HEK293 (cell line): ENCODE data around the gene CWF19L1.

Experiments
- CTCF ChIA-PET: fragments of 350-600 bp; formaldehyde crosslinking; extraction: SDS; loops from one replicate; lab custom pipeline; 2021; ENCODE audit warnings: antibody characterized with exemption; lab: Yijun Ruan, JAX
- POLR2A ChIA-PET: fragments of 300-600 bp; formaldehyde crosslinking; extraction: SDS; loops from one replicate; lab custom pipeline; 2020; ENCODE audit warnings: antibody characterized with exemption, inconsistent platforms; lab: Yijun Ruan, JAX
- H3K27ac ChIP-seq: fragments of 200-500 bp; sonication (Bioruptor generic); 2 replicates; pipeline ENCODE4 v1.5.1; 2014; ENCODE audit warnings: low read depth, low read length, control low read depth, inconsistent platforms; ENCODE audit errors: extremely low read depth
- H3K36me3 ChIP-seq, 2 experiments: fragments of 200-500 bp in 1 of 2; sonication (Bioruptor generic) in 1 of 2; 1 replicate in 1 of 2; 2 replicates in 1 of 2; pipeline ENCODE4 v1.5.1; 2014 to 2017; ENCODE audit warnings: inconsistent platforms in 2 of 2, low read length in 2 of 2; ENCODE audit not compliant: control insufficient read depth in 2 of 2, insufficient read depth in 1 of 2
- H3K4me1 ChIP-seq: fragments of 200-500 bp; sonication (Bioruptor generic); 2 replicates; pipeline ENCODE4 v1.5.1; 2014; ENCODE audit warnings: mild to moderate bottlenecking, low read length, inconsistent platforms; ENCODE audit not compliant: control insufficient read depth, insufficient read depth
- H3K4me3 ChIP-seq: 2 replicates; pipeline ENCODE4 v1.5.1; 2011; ENCODE audit warnings: low read depth, mild to moderate bottlenecking, control low read depth, low read length, moderate library complexity
- H3K9me3 ChIP-seq: fragments of 200-500 bp; sonication (Bioruptor generic); 2 replicates; pipeline ENCODE4 v1.5.1; 2014; ENCODE audit warnings: low read depth, low read length, inconsistent platforms; ENCODE audit not compliant: control insufficient read depth, insufficient read depth
- BCL11A ChIP-seq: fragments of 450-650 bp; formaldehyde crosslinking; IDR thresholded peaks from 2 replicates; pipeline ENCODE4 v1.5.1; 2016; ENCODE audit warnings: low read depth, missing biosample characterization, missing genetic modification characterization
- MYNN ChIP-seq: fragments of 450-650 bp; formaldehyde crosslinking; IDR thresholded peaks from 2 replicates; pipeline ENCODE4 v1.5.1; 2016; ENCODE audit warnings: missing biosample characterization, missing genetic modification characterization, borderline replicate concordance
- ZBTB49 ChIP-seq: fragments of 450-650 bp; formaldehyde crosslinking; IDR thresholded peaks from 2 replicates; pipeline ENCODE4 v1.5.1; 2016; ENCODE audit warnings: missing biosample characterization, missing genetic modification characterization, low read depth
- ZNF211 ChIP-seq: fragments of 450-650 bp; formaldehyde crosslinking; IDR thresholded peaks from 2 replicates; pipeline ENCODE4 v1.5.1; 2016; ENCODE audit warnings: low read depth, missing biosample characterization, missing genetic modification characterization
- ZNF302 ChIP-seq: fragments of 450-650 bp; formaldehyde crosslinking; IDR thresholded peaks from 2 replicates; pipeline ENCODE4 v1.5.1; 2016; ENCODE audit warnings: missing biosample characterization, missing genetic modification characterization, low read depth
- ZNF350 ChIP-seq: fragments of 450-650 bp; formaldehyde crosslinking; IDR thresholded peaks from 2 replicates; pipeline ENCODE4 v1.5.0; 2017; ENCODE audit warnings: missing biosample characterization, mild to moderate bottlenecking, missing genetic modification characterization
- ZNF394 ChIP-seq: fragments of 450-650 bp; formaldehyde crosslinking; IDR thresholded peaks from 2 replicates; pipeline ENCODE4 v1.5.1; 2016; ENCODE audit warnings: missing biosample characterization, missing genetic modification characterization, mild to moderate bottlenecking, moderate library complexity, borderline replicate concordance
- ZNF521 ChIP-seq: fragments of 450-650 bp; formaldehyde crosslinking; IDR thresholded peaks from 2 replicates; pipeline ENCODE4 v1.5.1; 2017; ENCODE audit warnings: missing biosample characterization, mild to moderate bottlenecking, missing genetic modification characterization
- ZNF549 ChIP-seq: fragments of 450-650 bp; IDR thresholded peaks from 2 replicates; pipeline ENCODE4 v1.5.1; 2018; ENCODE audit warnings: missing biosample characterization, missing genetic modification characterization, mild to moderate bottlenecking, inconsistent platforms, moderate library complexity
- TF ChIP-seq, protein P1 (sequence below): fragments of 450-650 bp; formaldehyde crosslinking; conservative IDR thresholded peaks from 2 replicates; pipeline ENCODE4 v1.5.1; 2016; ENCODE audit warnings: low read depth, missing biosample characterization, missing genetic modification characterization

The CWF19L1 gene

GRCh38 chr10:100222529-100222928 is 44.9 kb downstream of the CWF19L1 start (continued):
- TF ChIP-seq, protein P1, sequence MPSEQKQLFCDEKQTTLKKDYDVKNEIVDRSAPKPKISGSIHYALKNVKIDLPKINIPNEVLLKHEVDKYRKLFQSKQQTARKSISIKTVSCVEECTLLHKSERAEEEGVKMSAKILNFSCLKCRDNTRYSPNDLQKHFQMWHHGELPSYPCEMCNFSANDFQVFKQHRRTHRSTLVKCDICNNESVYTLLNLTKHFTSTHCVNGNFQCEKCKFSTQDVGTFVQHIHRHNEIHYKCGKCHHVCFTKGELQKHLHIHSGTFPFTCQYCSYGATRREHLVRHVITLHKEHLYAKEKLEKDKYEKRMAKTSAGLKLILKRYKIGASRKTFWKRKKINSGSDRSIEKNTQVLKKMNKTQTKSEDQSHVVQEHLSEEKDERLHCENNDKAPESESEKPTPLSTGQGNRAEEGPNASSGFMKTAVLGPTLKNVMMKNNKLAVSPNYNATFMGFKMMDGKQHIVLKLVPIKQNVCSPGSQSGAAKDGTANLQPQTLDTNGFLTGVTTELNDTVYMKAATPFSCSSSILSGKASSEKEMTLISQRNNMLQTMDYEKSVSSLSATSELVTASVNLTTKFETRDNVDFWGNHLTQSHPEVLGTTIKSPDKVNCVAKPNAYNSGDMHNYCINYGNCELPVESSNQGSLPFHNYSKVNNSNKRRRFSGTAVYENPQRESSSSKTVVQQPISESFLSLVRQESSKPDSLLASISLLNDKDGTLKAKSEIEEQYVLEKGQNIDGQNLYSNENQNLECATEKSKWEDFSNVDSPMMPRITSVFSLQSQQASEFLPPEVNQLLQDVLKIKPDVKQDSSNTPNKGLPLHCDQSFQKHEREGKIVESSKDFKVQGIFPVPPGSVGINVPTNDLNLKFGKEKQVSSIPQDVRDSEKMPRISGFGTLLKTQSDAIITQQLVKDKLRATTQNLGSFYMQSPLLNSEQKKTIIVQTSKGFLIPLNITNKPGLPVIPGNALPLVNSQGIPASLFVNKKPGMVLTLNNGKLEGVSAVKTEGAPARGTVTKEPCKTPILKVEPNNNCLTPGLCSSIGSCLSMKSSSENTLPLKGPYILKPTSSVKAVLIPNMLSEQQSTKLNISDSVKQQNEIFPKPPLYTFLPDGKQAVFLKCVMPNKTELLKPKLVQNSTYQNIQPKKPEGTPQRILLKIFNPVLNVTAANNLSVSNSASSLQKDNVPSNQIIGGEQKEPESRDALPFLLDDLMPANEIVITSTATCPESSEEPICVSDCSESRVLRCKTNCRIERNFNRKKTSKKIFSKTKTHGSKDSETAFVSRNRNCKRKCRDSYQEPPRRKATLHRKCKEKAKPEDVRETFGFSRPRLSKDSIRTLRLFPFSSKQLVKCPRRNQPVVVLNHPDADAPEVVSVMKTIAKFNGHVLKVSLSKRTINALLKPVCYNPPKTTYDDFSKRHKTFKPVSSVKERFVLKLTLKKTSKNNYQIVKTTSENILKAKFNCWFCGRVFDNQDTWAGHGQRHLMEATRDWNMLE = no peak
- TF ChIP-seq ZNF302 (tag by site-specific recombination) (no peak), ZNF394 (tag by site-specific recombination) (no peak), BCL11A (tag by site-specific recombination) (no peak)
- TF ChIP-seq, all 188 proteins: peak for 0

- Histone ChIP-seq H3K4me3 (no peak overlapping the region), H3K4me1 (no peaks in the 10 kb centered on the region), H3K9me3 (no peaks in the 10 kb centered on the region), H3K27ac (no peak overlapping the region), H3K36me3 (peaks cover 90 to 98% of the 10 kb centered on the region in 2 experiments)
- ChIA-PET POLR2A (no interaction called here), CTCF (interaction anchor here (0.6 to 0.7 kb wide), 2 partner anchors 12 to 731 kb away, joined by 3 read pairs; no protein-coding TSS in a partner anchor)
- TF ChIP-seq MYNN (tag by site-specific recombination) (no peak), ZBTB49 (tag by site-specific recombination) (no peak), ZNF549 (tag by site-specific recombination) (no peak), ZNF350 (no peak), BCL11A (tag by site-specific recombination) (no peak), ZNF211 (tag by site-specific recombination) (no peak), ZNF521 (tag by site-specific recombination) (no peak)
- TF ChIP-seq, protein P1 = no peak
Observed at GRCh38 chr10:100216006-100216405, 51.4 kb downstream of the CWF19L1 start.
